Measurements from ENCODE around the gene CCDC91.

DNA sequence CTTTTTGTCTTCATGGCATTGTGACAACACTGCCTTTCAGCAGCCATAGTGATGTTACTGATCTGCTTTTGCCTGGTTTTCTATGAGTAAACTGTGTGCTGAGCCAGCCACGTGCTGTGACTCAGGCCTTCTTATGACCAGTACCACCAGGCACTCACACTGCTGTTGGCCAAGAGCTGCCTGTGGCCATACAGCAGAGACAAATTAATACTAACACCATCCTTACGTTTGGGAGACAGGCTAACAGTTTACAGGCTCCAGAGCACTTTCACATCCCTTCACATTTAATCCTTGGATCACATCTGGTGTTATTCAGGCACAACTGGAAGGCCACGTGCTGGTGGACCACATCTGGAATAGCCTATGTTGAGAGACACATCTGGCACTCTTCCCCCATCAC is 377.9 kb downstream of the CCDC91 start:
- TF ChIP-seq EZH2 (IDR thresholded peaks at IDR 0.05) (no peak), POLR2AphosphoS5 (IDR thresholded peaks at IDR 0.05; ENCODE audit: borderline replicate concordance, low read depth, low read length) (no peak), FOXP2 (optimal IDR thresholded peaks at IDR 0.05; ENCODE audit: control extremely low read depth, extremely low read length, insufficient read depth) (no peak)
